GM21576 (cell line): ENCODE results near the gene RITA1.
"Not testable (repeated sequence)": the region's sequence is repeated elsewhere in the genome, so short reads cannot be mapped to it uniquely, and the experiment has no call there.

Experiments used
- ATAC-seq: cut with Tn5 transposase; IDR thresholded peaks from one replicate; pipeline ENCODE4 v1.9.1; 2021; ENCODE audit warnings: mild to moderate bottlenecking, moderate library complexity; ENCODE audit not compliant: unreplicated experiment

The RITA1 gene

DNA sequence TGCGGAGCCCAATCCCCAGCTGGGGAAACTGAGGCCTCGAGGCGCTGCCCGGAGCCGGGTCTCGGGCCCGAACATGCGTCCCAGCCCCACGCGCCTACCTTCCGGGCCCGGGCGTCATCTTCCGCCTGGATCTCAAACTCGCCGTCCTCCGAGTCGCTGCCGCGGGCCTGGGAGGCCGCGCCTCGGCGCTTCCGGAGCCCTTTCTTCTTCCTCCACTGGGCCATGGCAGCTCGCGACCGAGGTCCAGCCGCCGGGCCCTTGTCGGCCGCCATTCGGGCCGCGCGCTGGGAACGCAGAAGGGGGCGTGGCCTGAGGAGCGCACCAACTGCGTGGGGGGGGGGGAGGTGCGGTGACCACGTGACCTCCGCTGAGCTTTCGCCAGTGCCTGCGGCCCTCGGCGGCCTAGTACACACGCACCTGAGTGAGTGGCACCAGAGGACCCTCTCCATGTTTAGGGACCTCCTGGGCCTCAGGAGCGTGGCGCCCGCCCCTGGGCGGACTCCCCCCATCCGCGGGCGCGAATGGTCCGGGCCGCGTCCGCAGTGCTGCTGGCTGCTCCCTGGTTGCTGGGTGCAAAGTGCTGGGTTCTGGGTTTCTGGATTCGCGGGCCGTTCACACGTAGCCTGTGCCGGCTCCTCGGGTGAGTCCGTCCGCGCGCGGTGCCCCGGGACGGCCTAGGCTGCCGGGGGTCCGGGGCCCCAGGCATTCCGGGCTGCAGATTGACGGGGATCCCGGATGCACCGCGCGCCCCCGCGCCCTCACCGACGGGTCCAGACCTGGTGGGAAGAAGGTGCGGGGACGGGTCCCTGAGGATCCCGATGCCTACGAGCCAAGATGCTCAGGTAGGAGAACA, at the start of gene RITA1, which contains the start of gene DDX54:
Gene RITA1, plus strand, starts transcription at position 542 of the 853 bp plus-strand sequence. CDS start 1,026 bp downstream, outside the sequence.
Gene DDX54, minus strand, starts transcription at position 299 of the 853 bp plus-strand sequence. Its CDS starts 27 bp downstream, at position 272.
- ATAC-seq, result peak; percentile 43

DNA sequence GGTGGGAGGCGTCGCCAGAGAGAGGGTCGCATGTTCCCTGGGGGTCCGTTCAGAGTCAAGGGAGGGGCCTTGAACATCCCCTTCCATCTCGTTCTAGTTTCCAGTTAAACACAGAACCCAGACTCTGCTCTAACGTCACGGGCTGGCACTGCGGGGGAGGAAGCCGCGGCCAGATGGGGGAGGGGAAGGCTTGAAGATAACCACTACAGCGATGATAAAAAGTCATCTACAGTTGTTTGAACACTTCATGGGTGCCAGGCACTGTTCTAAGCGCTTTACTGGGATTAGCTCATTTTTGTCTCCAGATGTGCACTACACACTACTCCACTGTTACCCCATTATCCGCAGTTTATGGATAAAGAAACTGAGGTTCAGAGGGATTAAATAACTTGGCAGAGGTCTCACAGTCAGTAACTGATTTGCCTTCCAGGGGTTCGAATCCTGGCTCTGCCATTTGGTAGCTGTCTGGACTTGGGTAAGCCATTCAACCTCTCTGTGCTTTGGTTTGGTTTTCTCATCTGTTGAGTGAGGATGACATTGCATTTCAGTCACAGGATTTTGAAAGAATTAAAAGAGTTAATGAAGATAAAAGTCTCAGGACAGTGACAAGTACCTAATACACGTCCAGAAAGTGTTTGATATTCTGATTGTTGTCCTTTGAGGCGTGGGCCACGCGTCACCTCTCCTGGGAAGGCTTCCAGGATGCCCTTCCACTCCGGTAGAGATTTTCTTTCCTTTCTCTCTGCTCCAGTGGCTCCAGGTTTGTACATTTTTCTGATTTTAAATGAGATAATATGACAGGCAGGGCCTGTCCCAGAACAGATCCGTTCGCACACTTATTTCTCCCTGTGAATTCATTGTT, 49.2 kb upstream of the RITA1 start:
- no peak for ATAC-seq

- ATAC-seq, result no peak
Measured at GRCh38 chr12:113136990-113137511, 48.5 kb upstream of the RITA1 start.

- ATAC-seq, result no peak
Measured at GRCh38 chr12:113137861-113138783, 47.4 kb upstream of the RITA1 start.

DNA sequence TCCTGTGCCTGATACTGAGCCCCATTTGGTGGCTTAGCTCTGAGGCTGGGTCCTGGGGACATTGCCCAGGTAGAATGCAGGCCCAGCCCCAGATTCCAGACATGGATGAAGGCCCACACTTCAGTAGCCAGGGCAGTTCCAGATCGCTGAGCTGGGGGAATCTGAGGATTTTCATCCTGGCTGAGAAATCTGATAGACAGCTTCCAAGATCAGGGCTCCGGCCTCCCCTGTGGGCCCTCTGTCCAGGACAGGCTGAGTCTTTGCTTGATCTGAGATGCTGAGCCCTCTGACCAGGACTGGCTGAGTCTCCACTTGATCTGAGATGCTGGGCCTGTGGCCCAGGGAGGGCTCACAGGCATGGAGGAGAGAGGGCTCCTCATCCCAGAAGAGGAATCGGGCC, 46.7 kb upstream of the RITA1 start:
- ATAC-seq, result no peak

DNA sequence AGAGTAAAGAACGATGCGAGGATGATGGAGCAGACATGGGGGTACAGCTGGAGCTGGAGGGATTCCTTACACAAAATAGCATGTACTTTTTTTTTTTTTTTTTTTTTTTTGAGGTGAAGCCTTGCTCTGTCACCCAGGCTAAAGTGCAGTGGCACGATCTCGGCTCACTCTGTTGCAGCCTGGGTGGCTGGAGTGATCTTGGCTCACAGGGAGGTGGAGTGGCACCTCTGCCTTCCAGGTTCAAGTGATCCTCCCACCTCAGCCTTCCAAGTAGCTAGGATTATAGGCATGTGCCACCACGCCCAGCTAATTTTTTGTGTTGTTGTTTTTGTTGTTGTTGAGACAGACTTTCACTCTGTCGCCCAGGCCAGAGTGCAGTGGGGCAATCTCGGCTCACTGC, 44.8 kb upstream of the RITA1 start:
- ATAC-seq, result no peak

DNA sequence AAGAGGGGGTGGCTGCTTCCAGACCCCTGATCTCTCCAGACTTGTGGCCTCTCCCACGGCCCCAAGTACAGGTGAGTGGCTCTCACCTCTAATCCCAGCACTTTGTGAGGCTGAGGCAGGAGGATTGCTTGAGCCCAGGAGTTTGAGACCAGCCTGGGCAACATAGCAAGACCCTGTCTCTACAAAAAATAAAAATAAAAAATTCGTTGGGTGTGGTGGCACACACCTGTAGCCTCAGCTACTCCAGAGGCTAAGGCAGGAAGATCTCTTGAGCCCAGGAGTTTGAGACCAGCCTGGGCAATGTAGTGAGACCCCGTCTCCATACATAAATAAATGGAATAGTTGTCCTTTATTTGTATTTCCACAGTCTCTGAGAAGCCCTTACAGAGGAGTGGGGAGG, 43.8 kb upstream of the RITA1 start:
- not testable (repeated sequence) for ATAC-seq

DNA sequence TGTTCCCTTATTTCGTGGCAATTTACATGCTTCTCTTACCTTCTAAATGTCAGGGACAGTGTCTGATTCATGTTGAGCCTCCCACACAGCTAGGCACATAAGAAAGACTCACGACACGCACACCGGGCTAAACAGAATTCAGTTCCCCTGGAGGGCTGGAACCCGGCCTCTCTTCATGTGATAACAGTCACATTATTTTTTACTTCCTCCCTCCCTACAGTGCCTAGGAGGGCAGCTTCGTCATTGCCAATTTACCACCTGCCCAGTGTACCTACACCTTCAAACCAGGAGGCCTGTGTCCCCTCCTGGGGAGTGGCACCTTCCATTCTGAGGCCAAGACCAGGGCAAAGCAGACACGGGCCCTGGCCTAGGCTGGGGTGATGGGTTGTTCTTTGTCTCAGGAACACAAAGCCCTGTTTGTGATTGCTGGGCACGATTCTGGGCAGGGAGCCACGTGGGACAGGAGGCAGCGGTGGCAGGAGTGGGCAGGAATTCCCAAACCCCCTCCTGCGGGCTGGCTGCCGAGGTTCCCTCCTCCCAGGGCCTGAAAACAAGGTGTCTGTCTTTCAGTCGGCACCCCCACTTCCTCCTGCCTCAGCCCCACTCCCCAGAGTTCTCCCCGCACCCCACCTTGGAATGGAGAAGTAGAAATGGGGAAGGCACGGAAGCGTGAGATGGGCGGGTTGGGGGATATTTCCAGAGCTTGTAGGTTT, 43.2 kb upstream of the RITA1 start:
- no peak for ATAC-seq

GRCh38 chr12:113142886-113143332, 42.6 kb upstream of the RITA1 start:
- no peak for ATAC-seq

GRCh38 chr12:113143959-113144358, 41.6 kb upstream of the RITA1 start:
- no peak for ATAC-seq

DNA sequence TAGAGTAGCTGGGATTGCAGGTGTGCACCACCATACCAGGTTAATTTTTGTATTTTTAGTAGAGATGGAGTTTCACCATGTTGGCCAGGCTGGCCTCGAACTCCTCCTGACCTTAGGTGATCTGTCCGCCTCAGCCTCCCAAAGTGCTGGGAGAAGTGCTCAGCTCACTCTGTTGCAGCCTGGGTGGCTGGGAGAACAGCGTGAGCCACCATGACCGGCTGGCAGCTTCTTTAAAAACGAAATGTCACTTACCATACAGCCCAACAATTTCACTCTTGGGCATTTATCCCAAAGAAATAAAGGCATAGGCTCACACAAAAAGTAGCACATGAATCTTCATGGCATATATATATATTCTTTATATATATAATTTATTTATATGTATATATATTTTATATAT, 40.7 kb upstream of the RITA1 start:
- ATAC-seq, result no peak

DNA sequence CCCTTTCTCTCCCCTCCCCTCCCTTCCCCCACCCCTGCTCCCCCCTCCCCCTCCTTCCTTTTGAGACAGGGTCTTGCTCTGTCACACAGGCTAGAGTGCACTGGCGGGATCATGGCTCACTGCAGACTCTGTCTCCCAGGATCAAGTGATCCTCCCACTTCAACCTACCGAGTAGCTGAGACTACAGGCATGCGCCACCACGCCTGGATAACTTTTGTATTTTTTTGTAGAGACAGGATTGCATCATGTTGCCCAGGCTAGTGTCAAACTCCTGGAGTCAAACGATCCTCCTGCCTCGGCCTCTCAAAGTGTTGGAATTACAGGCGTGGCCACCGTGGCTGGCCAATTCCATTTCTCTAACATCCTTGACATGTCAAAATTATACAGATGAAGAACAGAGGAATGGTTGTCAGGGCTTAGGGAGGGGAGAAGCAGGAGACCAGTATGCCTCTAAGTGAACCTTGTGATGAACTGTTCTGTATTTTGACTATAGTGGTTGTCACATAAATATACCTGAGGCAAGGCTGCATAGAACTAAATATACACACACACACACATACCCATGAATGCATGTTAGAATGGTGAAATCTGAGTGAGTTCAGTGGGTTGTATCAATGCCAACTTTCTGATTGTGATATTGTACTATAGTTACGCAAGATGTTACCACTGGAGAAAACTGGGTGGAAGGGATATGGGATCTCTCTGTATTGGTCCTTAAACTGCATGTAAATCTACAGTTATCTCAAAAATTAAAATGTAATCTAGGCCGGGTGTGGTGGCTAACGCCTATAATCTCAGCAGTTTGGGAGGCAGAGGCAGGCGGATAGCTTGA, 39.6 kb upstream of the RITA1 start:
- ATAC-seq, result no peak

- ATAC-seq, result no peak
Measured at GRCh38 chr12:113146999-113147398, 38.5 kb upstream of the RITA1 start.

GRCh38 chr12:113149361-113150150, 36.0 kb upstream of the RITA1 start, which contains the start of gene CFAP73:
Gene CFAP73 (plus strand): TSS chr12:113149724. CDS start chr12:113149858, 134 bp downstream.
- ATAC-seq, result no peak

- ATAC-seq, result no peak
Measured at GRCh38 chr12:113151655-113152054, 33.9 kb upstream of the RITA1 start.

DNA sequence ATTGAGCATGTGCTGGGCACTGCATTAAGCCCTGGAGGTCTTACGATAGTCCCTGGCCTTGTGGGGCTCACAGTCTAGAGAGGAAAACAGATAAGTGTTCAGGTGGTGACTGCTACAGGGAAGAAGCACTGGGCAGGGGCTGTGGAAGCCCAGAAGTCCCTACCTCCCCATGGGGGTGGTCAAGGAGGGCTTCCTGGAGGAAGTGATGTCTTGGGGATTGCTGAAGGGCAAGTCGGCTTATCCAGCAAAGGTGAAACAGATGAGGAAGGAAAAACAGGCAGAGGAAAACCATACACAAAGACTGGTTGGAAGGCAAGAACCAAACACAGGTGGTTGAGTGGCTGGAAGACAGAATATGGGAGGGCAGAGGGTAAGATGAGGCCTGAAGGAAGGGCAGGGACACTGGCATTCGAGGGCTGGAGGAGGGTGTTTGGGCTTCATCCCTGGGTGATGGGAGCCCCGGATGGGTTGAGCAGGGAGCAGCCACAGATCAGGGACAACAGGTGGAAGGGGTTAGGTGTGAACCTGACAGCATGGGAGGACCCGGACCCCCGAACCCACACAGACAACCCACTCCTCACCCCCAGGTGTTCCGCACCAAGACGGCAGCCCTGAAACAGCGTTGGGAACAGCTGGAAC, 33.2 kb upstream of the RITA1 start:
- no peak for ATAC-seq
